Activated CD8-positive, alpha-beta memory T cell treated with anti-CD3 and anti-CD28 coated beads, Interleukin-2, amount 50 U/mL, for 4 hours (primary cell): ENCODE results near the gene HDAC4.
A peak's percentile ranks its signal among the peaks of the same experiment; 100 is the strongest.

Source experiments
- DNase-seq: peaks from one replicate; pipeline ENCODE4 v3.0.0-alpha.2; 2020

The HDAC4 gene

GRCh38 chr2:239193925-239194677 is 206.7 kb downstream of the HDAC4 start:
- peak; percentile 7 for DNase-seq

- DNase-seq: peak; percentile 8
These were observed 207.4 kb downstream of the HDAC4 start for GRCh38 chr2:239193401-239193811.

- DNase-seq: no peak
These were observed 207.8 kb downstream of the HDAC4 start for GRCh38 chr2:239192975-239193374.

DNA sequence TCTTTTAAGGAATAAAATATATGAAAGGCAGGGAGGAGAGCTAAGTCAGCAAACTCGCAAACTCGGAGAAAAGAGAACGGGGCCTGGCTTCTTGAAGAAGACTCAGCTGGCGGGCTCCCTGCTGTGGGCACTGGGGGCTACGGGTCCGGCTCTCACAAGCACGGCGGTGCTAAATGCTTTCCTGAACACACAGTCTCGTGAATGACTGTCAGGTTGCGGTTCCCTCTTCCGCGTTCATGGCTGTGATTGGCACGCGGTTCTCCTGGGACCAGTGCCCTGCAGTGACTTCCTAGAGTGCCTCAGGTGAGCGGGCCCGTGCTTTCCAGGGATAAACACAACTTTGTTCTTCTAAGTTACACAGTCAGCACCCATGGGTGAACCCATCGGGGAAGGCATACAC is 208.4 kb downstream of the HDAC4 start:
- peak; percentile 8 for DNase-seq

GRCh38 chr2:239190921-239191885 is 209.6 kb downstream of the HDAC4 start:
- DNase-seq: peak; percentile 8

DNA sequence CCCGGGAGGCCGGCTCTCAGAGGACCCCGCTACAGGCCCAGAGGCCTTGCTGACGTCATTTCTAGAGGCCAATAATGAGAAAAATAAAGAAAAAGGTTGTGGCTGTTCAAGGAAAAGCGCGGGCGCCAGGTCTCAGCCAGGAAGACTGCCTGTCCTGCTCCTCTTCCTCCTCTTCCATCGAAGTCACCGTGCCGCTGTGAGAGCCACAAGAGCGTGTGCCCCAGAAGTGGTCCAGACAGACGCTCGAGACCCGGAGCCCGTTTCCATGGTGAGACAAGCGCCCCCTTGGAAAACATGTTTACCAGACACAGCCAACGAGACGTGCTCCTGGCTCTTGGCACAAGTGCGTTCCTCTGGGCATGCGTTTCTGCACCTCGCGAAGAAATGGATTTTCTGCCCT is 210.5 kb downstream of the HDAC4 start:
- peak; percentile 10 for DNase-seq

- DNase-seq: peak; percentile 11
These were observed 211.1 kb downstream of the HDAC4 start for GRCh38 chr2:239189711-239190131.

- no peak for DNase-seq
These were observed 212.3 kb downstream of the HDAC4 start for GRCh38 chr2:239188536-239188935.

DNA sequence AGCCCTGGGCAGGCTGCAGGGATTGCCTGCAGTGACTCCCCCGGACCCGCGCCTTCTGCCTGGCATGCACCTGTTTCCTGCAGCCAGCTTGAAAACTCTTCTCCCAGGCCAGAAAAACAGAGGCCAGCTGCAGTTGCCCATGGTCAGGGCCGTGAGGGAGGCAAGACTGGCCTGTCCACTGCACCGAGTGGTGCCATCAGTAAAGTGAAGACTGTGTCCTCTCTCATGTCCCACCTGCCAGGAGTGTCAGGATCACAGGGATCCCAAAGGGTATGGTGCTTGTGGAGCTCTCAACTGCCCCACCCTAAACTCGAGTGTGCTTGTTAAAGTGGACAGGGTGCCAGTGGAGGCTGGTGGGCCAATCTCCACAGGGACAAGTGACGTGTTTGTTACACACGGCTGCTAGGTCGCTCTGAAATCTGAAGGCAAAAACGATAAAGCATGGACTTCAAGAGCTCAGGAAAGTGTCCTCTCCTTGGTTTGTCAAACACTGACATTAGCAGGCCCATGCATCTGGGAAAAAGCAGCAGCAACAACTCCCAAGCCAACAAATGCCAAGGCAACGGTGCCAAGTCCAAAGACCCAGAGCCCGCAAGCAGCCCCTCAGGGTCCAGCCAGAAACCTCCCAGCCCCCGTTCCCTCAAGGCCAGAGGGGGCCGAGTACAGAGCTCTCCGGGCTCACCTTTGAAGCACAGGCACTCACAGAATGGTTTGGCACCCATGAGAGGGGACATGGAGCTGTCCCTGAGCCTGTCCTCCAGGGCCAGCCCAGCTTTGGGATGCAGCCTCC is 213.2 kb downstream of the HDAC4 start:
- peak; percentile 6 for DNase-seq

DNA sequence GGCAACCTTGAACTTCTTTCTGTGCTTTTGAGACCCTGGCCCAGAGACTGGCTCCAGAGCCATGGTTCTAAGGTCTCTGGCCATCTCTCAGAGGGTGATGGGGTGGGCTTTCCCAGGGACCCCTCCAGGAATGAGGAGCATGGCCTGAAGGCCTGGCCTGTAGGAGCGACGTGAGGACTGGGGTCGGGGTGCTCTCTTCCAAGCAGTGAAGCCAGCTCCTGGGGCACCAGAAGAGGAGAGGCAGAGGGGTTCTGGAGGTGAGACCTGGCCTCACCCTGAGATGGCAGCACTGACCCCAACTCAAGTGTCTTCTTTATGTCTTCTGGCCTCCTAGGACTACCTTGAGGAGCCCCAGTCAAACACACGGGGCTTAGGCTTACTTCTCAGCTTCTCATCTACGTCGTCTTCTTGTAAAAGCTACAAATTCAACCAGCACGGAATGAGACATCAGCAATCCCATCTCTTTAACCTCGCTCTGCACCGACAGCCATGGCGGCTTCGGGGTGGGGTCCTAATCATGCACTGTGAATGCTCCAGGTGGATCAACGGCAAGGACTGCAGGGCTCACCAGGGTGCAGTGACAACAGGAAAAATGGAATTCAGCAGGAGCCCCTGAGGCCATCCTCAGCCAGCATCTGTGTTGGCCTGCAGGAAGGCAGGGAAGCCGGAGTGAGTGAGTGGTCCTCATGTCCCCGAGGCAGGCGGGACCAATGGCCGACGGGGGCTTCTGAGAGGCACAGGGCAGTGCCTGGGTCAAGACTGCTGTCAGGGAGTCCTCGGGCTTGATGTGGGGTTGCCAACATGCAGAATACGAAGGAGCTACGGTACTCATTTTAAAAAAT is 214.1 kb downstream of the HDAC4 start:
- DNase-seq: peak; percentile 6

DNA sequence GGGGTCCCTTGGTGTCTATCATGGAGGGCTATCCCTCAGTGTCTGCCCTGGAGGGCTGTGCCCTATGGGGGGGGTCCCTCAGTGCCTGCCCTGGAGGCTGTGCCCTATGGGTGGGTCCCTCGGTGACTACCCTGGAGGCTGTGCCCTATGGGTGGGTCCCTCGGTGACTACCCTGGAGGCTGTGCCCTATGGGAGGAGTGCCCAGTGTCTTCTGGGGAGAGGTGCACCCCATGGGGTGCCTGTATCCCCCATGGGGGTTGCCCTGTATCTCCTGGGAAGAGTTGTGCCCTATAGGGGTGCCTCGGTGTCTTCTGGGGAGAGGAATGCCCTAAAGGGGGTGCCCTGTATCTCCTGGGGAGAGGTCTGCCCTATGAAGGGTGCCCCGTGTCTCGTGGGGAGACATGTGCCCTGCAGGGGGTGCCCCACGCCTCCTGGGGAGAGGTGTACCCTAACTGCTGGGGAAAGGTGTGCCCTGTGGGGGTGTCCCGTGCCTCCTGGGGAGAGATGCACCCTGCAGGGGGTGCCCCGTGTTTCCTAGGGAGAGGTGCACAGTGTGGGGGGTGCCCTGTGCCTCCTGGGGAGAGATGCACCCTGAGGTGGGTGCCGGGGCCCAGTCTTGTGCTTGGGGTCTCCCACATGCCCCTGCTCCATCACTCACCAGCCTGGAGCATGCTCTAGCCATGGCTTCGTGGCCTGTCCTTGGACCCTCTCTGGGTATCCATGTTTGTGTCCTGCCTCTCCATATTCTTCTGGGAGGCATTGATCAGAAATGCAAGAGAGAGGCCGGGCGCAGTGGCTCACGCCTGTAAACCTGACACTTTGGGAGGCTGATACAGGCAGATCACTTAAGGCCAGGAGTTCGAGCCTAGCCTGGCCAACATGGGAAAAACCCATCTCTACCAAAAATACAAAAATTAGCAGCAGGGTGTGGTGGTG is 215.6 kb downstream of the HDAC4 start:
- peak; percentile 16 for DNase-seq

GRCh38 chr2:239184179-239184578 is 216.6 kb downstream of the HDAC4 start:
- DNase-seq: no peak

DNA sequence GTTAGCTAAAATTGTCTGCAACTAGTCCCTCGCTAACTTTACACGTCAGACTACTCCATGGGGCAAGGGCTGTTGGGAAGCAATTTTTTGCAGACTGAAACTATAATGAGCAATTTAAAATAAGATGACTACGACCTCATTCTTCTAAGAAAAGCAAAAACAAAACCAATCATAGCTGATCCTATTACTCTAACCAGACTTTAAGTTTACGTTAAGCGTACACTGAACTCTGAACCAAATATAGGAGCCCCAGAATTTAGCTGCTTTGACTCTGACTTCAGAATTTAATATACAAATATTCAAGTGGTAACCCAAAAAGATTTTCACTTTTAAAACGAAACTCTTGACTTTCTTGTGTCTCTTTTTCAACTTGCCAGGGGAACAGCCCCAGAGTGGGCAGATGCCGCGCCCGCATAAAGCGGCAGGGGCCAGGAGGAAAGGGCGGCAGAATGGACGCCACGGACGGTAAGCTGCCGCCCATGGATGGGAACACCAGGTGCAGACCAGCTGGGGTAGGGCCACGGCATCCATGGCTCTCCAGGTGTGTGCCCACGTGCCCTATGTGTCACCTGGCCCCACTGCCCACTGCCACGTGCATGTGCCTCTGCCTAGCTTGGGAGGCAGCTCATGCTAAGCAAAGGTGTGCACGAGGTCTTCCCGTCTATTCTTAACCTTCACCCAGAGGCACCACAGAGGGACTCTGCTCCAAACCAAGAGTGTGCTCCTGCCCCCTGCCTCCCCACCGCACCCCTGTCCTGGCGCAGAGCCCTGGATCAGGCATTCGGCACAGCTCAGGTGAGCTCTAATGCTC is 217.6 kb downstream of the HDAC4 start:
- no peak for DNase-seq

- DNase-seq: no peak
These were observed 218.8 kb downstream of the HDAC4 start for GRCh38 chr2:239181903-239182581.

DNA sequence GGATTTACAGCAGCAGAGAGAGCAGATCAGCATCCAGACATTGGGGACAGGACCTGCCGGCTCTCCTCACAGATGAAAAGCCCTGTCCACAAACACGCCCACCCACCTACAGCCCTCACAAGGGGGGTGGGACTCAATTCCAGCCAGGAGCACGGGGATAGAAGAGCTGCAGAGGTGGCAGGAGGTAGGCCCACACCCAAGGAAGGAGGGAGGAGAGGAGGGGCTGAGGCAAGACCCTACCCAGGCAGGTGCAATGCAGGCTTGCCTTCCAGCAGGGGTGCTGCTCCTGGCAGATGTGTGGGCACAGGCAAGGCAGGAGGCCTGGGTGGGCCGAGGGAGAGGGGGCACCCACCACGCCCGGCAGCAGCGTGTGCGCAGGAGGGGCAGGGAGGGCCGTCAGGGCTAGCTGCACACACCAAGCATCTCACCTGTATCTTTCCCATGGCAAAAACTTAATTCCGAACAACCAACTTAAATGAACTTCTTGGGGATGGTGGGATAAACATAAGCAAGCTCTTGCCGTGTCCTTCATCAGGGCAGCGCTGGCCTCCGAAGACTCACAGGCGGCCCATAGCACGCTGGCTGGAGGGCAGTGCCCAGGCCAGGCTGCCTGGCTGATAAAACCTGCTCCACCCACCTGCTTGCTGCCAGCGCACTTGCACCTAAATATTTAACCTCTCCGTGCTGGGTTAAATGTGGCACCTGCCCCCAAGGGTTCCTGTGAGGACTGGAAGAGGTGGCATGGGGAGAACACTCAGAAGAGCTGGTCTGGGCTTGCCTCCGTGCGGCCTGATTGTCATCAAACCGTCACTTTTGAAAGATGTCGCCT is 219.5 kb downstream of the HDAC4 start:
- peak; percentile 8 for DNase-seq

DNA sequence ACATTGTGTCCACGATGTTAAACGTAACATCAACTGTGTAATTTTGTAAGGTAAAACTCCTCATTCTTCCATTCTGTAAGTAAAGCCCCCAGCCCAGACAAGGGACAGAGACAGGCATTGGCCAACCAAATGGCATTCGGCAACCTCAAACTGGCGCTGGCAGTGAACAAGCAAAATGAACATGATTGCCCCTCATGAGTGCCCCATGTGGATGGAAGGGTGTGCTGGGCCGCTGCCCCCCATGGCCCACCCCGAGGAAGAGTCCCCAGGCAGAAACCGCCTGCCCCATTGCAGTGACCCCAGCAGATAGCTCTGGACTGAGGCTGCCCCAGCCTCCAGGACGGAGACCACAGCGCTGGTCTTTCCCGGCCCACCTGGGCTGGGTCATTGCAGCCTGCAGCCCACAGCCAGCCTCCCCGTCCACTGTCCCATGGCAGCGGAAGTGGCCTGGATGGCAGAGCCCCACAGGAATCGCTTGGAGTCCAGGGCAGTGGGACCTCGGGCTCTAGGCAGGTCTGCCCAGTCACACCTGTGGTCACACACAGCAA is 220.2 kb downstream of the HDAC4 start:
- peak; percentile 5 for DNase-seq

DNA sequence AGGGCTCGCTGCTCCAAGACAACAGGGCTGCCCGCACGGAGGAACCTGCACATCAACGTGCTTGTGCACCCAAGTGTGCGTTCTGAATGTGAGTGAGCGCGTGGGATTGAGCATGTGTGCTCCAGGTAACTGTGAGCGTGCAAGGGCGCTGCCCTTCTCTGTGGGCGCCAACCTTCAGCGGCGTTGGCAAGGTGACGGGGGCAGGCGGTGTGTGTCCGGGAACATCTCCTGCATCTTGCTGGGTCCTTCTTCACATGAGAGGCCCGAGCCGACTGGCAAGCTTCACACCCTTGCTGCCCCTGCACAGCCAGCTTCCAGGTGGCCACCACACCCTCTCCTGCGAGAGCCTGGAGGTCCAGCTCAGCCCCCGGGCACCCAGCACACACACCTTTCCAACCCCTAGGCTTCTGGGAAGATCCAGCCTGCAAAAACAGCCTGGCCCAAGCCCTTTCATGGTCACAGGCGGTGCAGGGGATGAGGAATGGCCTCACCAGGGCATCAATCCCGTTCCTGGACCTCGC is 220.9 kb downstream of the HDAC4 start:
- peak; percentile 12 for DNase-seq

DNA sequence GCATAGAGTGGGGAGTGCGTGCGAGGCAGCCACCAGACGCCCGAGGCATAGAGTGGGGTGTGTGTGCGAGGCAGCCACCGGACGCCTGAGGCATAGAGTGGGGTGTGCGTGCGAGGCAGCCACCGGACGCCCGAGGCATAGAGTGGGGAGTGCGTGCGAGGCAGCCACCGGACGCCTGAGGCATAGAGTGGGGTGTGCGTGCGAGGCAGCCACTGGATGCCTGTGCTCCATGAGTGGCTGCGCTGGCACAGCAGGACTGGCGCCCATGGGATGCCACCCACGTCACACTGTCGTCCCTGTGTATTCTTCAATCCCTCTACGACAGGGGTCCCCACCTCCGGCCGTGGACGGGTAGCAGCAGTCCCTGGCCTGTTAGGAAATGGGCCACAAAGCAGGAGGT is 221.9 kb downstream of the HDAC4 start:
- peak; percentile 6 for DNase-seq
